ENCODE results near the gene DGKI. TPM values are rescaled to one million over a fixed set of nuclear protein-coding genes. Genes with fewer than 3 reads are reported as not detected.

The DGKI gene
- total and polyA plus RNA-seq, 8 donors, result under 0.01 to 5.1 (median 0.20) TPM; not detected in 3

DNA sequence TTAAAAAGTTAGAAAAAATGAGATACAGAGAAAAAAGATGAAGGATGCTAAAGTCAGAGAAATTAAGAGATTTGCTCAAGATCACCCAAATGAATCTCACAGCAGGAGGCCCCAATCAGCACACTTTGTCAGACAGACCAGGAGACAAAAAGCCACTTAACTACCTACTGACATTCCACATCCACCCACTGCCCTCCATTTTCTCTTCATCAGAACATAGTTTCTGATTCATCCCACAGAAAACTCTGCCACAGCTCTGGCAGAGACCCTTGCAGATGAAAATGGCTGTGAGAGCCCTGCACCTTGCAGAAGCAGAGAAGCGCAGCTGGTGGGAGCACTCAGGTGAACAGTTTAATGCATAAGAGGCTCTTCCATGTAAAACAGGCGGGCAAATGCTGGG, 26.6 kb downstream of the DGKI start:
- Histone ChIP-seq H3K36me3 (no peaks in the 10 kb centered on the region), H3K27ac (no peak overlapping the region), H3K4me1 (peaks cover 0 to 11% (median 7%) of the 10 kb centered on the region in 4 donors), H3K9me3 (no peaks in the 10 kb centered on the region), H3K27me3 (no peaks in the 10 kb centered on the region), H3K4me3 (no peak overlapping the region)
- intact Hi-C loops (cut with DNase I; ENCODE audit: low total_unique reads), result no loop called here
- TF ChIP-seq POLR2AphosphoS5 (IDR thresholded peaks at IDR 0.05) (no peak), EP300 (IDR thresholded peaks at IDR 0.05) (no peak), POLR2A (IDR thresholded peaks at IDR 0.05) (no peak)
- TF ChIP-seq, protein P1, sequence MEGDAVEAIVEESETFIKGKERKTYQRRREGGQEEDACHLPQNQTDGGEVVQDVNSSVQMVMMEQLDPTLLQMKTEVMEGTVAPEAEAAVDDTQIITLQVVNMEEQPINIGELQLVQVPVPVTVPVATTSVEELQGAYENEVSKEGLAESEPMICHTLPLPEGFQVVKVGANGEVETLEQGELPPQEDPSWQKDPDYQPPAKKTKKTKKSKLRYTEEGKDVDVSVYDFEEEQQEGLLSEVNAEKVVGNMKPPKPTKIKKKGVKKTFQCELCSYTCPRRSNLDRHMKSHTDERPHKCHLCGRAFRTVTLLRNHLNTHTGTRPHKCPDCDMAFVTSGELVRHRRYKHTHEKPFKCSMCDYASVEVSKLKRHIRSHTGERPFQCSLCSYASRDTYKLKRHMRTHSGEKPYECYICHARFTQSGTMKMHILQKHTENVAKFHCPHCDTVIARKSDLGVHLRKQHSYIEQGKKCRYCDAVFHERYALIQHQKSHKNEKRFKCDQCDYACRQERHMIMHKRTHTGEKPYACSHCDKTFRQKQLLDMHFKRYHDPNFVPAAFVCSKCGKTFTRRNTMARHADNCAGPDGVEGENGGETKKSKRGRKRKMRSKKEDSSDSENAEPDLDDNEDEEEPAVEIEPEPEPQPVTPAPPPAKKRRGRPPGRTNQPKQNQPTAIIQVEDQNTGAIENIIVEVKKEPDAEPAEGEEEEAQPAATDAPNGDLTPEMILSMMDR (IDR thresholded peaks at IDR 0.05), result no peak
- 84 to 90% (median 85%) methylated on average over 2 of the region's 2 CpGs for WGBS, 5 donors
- no peak for DNase-seq

DNA sequence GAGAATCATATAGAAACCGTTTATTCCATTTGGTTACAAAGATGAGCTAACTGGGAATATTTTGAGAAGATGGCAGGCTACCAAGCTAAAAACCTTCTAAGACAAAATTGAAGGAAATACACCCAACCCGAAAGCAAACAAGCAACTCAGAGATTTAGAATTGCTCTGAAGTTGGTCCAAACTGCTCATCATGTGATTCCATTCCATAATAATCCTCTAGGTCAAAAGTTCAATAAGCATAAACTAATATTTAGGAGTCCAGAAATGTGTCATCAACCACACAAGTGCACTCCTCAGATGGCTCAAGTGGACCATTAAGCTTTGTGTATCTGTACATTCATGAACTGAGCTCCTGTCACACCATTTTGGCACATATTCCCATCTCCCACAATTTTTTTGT, 28.7 kb downstream of the DGKI start:
- no peak for TF ChIP-seq POLR2AphosphoS5 (IDR thresholded peaks at IDR 0.05)
- TF ChIP-seq, protein P1 (IDR thresholded peaks at IDR 0.05), result no peak
- TF ChIP-seq POLR2A (IDR thresholded peaks at IDR 0.05), result no peak
- no peak for TF ChIP-seq EP300 (IDR thresholded peaks at IDR 0.05)
- peaks cover 0 to 11% (median 7%) of the 10 kb centered on the region in 4 donors for H3K4me1 ChIP-seq
- no peak overlapping the region for H3K27ac ChIP-seq
- H3K36me3 ChIP-seq, result no peaks in the 10 kb centered on the region
- H3K4me3 ChIP-seq, result no peak overlapping the region
- H3K9me3 ChIP-seq, result no peaks in the 10 kb centered on the region
- DNase-seq, result no peak
- intact Hi-C loops (cut with DNase I; ENCODE audit: low total_unique reads), result no loop called here
- WGBS, 5 donors, result 58 to 72% (median 69%) methylated on average over 2 of the region's 2 CpGs
- H3K27me3 ChIP-seq, result no peaks in the 10 kb centered on the region

DNA sequence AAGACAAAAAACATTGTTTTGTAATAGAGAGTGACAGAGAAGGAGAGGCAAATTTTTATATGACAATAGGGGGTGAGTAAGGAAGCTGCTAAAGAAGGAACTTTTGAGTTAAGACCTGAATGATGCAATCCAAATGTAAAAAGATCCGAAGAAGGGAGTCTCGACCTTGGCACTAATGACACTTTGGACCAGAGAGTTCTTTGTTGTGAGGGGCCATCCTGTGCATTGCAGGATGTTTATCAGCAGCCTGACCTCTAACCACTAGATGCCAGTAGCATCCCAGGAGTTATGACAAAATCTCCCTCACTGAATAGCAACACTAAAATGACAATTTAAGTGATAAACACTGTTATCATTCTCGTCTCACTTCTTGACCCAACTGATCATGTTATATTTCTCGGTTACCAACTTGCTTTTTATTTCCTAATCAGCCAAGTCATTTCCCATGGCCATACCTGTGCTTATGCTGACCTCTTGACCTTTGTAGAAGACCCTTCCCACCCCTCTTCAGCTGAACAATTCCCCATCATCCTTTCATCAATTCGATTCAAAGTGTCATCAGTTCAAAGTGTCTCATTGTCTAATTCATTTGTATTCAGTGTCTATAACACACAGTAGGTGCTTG, 30.0 kb downstream of the DGKI start:
- no peaks in the 10 kb centered on the region for H3K36me3 ChIP-seq
- no peaks in the 10 kb centered on the region for H3K27me3 ChIP-seq
- 62 to 67% (median 66%) methylated on average over 5 of the region's 5 CpGs for WGBS, 5 donors
- H3K9me3 ChIP-seq, result no peaks in the 10 kb centered on the region
- DNase-seq, result no peak
- no peak overlapping the region for H3K27ac ChIP-seq
- peaks cover 0 to 11% (median 7%) of the 10 kb centered on the region in 4 donors for H3K4me1 ChIP-seq
- intact Hi-C loops (cut with DNase I; ENCODE audit: low total_unique reads), result no loop called here
- TF ChIP-seq POLR2A (IDR thresholded peaks at IDR 0.05) (no peak), EP300 (IDR thresholded peaks at IDR 0.05) (no peak), POLR2AphosphoS5 (IDR thresholded peaks at IDR 0.05) (no peak)
- TF ChIP-seq, protein P1 (IDR thresholded peaks at IDR 0.05), result no peak
- H3K4me3 ChIP-seq, result no peak overlapping the region

DNA sequence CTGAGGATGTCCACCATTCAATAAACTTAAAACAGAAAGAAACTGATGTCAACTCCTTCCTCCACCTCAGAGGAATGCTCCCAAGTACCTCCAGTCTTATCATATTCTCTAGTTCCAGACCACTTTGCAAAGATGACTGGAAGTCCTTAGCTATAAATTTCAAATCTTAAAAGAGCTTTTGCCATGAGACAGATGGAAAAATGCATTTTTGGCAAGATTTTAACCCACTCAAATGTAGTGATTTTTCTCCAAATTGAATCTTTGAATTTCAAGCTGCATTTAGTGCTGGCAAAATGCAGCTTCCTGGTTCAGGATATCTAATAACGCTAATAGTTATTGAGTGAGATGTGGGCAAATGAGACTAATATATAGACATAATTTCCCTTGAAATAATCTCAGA, 33.2 kb downstream of the DGKI start:
- H3K36me3 ChIP-seq, result no peaks in the 10 kb centered on the region
- intact Hi-C loops (cut with DNase I; ENCODE audit: low total_unique reads), result no loop called here
- no peaks in the 10 kb centered on the region for H3K27me3 ChIP-seq
- TF ChIP-seq, protein P1 (IDR thresholded peaks at IDR 0.05), result no peak
- TF ChIP-seq POLR2AphosphoS5 (IDR thresholded peaks at IDR 0.05) (no peak), EP300 (IDR thresholded peaks at IDR 0.05) (no peak), POLR2A (IDR thresholded peaks at IDR 0.05) (no peak)
- no peaks in the 10 kb centered on the region for H3K4me1 ChIP-seq
- H3K4me3 ChIP-seq, result no peak overlapping the region
- H3K9me3 ChIP-seq, result no peaks in the 10 kb centered on the region
- no peak overlapping the region for H3K27ac ChIP-seq
- no peak for DNase-seq
- 88 to 98% (median 91%) methylated on average over 1 of the region's 1 CpG for WGBS, 5 donors

Measured in stomach (tissue), 9 donors.